A549 (cell line): Measurements from ENCODE around the gene NAALADL1.

Experiments
- CHD4 ChIP-seq: fragments of 200-600 bp; sonication (generic); IDR thresholded peaks from 2 replicates; pipeline ENCODE4 v1.6.1; 2016; ENCODE audit warnings: antibody characterized with exemption, mild to moderate bottlenecking, borderline replicate concordance
- CTCF ChIP-seq: fragments of >200 bp; sonication (Bioruptor Twin); formaldehyde crosslinking; IDR thresholded peaks from 3 replicates; pipeline ENCODE4 v1.5.1; 2016
- HDAC2 ChIP-seq: fragments of 200-600 bp; sonication (generic); IDR thresholded peaks from 2 replicates; pipeline ENCODE4 v1.6.1; 2016
- JUN ChIP-seq, 2 experiments: fragments of >200 bp; sonication (Bioruptor Twin); formaldehyde crosslinking; IDR thresholded peaks; 2 replicates in 1 of 2; 3 replicates in 1 of 2; pipeline ENCODE4 v1.6.1; 2016 to 2017
- POLR2A ChIP-seq: IDR thresholded peaks from 2 replicates; pipeline ENCODE4 v1.6.1; 2012; ENCODE audit warnings: mild to moderate bottlenecking, low read length
- SREBF2 ChIP-seq: fragments of 450-650 bp; IDR thresholded peaks from 2 replicates; pipeline ENCODE4 v1.6.1; 2014; ENCODE audit warnings: mild to moderate bottlenecking, moderate library complexity

DNA sequence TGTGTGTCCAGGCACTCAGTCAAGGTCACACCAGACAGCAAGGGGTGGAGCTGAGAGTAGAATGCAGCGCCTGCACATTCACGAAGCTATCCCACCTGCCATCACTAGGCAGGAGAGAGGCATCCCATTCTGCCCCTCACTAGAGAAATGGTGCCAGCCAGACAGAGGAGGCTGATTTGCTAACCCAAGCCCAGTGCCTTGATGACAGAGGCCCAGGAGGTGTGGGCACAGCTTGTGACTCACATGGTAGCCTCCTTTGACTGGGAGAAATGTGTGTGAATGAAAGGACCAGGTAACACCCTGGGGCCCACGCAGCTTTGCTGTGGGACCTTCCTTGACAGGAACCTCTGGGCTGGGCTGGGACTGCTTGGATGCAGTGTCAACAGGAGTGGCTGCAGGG is 5.2 kb upstream of the NAALADL1 start:
- TF ChIP-seq SREBF2 (no peak), POLR2A (no peak), CTCF (no peak), HDAC2 (no peak), CHD4 (no peak), JUN (IDR thresholded peaks at IDR 0.05) (no peak)
